SK-N-SH (cell line): ENCODE measurements around the gene ZNF384.

Source experiments
- GATA2 ChIP-seq: sonication (generic); formaldehyde crosslinking; IDR thresholded peaks from 2 replicates; pipeline ENCODE4 v1.5.0; 2020; ENCODE audit warnings: mild to moderate bottlenecking, missing genetic modification reagents
- RCOR1 ChIP-seq: fragments of 150-350 bp; IDR thresholded peaks from 2 replicates; pipeline ENCODE4 v1.6.1; 2017; ENCODE audit warnings: antibody characterized with exemption, low read length

DNA sequence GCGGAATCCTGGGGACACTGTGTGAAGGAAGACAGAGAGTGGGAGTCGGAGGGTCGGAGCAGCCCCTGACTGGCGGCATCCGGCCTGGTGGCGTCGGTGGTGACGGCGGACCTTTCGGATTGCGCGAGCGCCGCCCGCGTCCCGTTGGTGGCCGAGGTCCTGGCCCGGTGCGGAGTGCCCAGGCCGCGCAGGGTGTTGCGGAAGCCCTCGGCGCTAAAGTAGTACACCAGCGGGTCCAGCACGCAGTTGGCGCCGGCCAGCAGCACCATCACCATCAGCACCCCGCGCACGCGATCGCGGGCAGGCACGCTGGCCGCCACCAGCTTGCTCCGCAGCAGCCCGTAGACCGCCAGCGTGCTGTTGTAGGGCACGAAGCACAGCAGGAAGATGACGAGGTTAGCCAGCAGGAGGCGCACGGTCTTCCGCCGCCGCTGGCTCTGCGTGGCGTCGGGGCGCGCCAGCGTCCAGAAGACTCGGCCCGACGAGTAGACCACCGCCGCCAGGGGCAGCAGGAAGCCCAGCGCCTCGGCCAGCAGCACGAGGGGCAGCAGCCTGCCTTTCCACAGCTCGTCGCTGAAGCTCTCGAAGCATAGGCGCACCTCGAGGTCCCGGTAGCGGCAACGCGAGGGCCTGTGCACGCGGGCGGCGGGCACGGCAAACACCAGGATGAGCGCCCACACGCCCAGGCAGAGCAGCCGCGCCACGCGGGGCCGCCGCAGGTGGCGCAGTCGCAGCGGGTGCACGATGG lies 68.9 kb downstream of the ZNF384 start:
- TF ChIP-seq GATA2 (CRISPR knock-in tag) (no peak), RCOR1 (no peak)
